Activated T-helper 17 cell treated with anti-CD3 and anti-CD28 coated beads, Interleukin-2, amount 50 U/mL, for 72 hours (primary cell): Measurements from ENCODE around the gene IFI30. TPM values are rescaled to one million over a fixed set of nuclear protein-coding genes. Genes with fewer than 3 reads are reported as not detected.

ENCODE experiments used
- ATAC-seq: fragments of 150-1000 bp; cut with Tn5 transposase; replicated peaks from 2 replicates; pipeline ENCODE4 v1.10.0; 2021; ENCODE audit warnings: mild to moderate bottlenecking, moderate library complexity
- H3K27ac Mint-ChIP-seq: one replicate; pipeline ENCODE4 v1.8.0; 2022; ENCODE audit warnings: mixed read lengths
- H3K27me3 Mint-ChIP-seq: one replicate; pipeline ENCODE4 v1.8.0; 2022; ENCODE audit warnings: mixed read lengths
- H3K36me3 Mint-ChIP-seq: one replicate; pipeline ENCODE4 v1.8.0; 2022; ENCODE audit warnings: low read depth, mild to moderate bottlenecking, mixed read lengths
- H3K4me1 Mint-ChIP-seq: one replicate; pipeline ENCODE4 v1.8.0; 2022; ENCODE audit warnings: mixed read lengths
- H3K4me3 Mint-ChIP-seq: one replicate; pipeline ENCODE4 v1.8.0; 2022; ENCODE audit warnings: mild to moderate bottlenecking, mixed read lengths
- H3K9me3 Mint-ChIP-seq: one replicate; pipeline ENCODE4 v1.8.0; 2022; ENCODE audit warnings: mixed read lengths
- total RNA-seq, 2 donors: library from RNA; stranded (reverse); gene quantifications; one replicate each; pipeline ENCODE4 v1.2.3, GENCODE V29; 2022

Gene IFI30
- total RNA-seq, 2 donors from 2014 or later, result 51.7 to 81.1 TPM

DNA sequence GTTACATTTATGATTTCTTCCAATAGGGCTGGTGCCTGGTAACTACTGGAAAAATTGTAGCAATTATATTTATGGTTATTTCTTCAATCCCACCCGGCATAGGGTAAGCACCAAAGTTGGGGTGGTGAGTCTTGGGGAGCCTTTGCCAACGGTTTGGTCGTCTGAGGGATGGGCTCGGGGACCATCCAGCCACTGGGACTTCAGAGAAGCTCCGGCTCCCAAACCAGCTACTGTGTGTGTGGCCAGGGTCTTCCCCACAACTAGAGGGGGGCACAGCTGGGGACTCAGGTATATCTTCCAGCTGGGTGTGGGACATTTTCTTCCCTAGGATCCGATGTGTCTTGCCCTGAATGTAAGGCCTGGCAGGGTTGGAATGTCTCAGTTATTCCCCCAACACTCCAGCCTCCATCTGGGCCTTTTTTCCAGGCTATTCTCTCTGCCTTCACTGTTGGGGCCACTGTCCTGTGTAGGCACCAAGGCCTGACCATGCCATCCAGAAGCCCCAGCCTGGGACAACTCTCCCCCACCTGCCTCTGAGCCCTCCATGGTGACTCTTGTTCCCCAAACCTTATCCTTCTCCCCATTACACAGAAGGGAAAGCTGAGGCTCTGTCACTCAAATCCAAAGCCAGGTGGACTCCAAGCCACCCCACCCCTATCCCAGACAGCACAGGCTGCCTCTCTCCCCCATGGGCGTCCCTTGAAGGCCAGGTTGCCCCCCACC is 1.1 kb upstream of the IFI30 start:
- ATAC-seq, result no peak
- Mint-ChIP-seq H3K4me1 (no peaks in the 10 kb centered on the region), H3K36me3 (peaks cover 28% of the 10 kb centered on the region), H3K27ac (peak overlapping the region; percentile 89), H3K27me3 (no peaks in the 10 kb centered on the region), H3K9me3 (no peaks in the 10 kb centered on the region), H3K4me3 (peak overlapping the region; percentile 94)

DNA sequence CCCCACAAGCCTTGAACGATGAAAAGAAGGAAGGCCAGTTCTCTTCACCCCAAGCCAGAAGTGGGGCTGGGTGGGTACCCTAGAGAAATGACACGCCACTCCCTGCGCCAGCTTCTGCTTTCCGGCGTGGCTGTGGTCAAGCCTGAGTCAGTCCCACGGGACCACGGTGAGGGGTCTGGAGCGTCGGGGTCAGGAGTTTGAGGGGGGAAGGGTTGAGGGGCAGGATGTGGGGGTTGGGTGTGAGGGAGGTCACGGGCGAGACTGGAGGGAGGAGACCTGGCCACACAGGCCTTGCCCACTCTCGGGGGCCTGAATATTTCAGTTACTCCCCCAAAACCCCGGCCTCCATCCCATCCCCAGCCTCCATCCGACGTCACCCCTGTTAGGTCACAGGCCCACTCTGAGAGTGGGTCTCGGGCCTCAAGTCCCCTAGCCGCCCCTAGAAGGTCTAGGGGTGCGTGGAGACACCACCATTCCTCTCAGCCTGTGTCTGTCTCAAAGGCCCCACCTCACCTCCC is 500 bp upstream of the IFI30 start:
- H3K9me3 Mint-ChIP-seq, result no peaks in the 10 kb centered on the region
- H3K27ac Mint-ChIP-seq, result peak overlapping the region; percentile 89
- no peaks in the 10 kb centered on the region for H3K4me1 Mint-ChIP-seq
- H3K4me3 Mint-ChIP-seq, result peak overlapping the region; percentile 94
- ATAC-seq, result no peak
- peaks cover 29% of the 10 kb centered on the region for H3K36me3 Mint-ChIP-seq
- H3K27me3 Mint-ChIP-seq, result no peaks in the 10 kb centered on the region

DNA sequence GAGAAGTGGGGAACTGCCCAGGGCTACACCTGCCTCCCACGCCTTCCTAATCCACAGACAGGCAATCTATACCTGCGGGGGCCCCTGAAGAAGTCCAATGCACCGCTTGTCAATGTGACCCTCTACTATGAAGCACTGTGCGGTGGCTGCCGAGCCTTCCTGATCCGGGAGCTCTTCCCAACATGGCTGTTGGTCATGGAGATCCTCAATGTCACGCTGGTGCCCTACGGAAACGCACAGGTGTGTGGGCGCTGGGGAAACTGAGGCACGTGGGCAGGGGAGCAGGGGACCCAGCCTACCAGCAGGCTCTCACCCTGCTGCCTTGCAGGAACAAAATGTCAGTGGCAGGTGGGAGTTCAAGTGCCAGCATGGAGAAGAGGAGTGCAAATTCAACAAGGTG is 1.4 kb downstream of the IFI30 start:
- Mint-ChIP-seq H3K4me3 (peak overlapping the region; percentile 94), H3K27ac (no peak overlapping the region), H3K9me3 (no peaks in the 10 kb centered on the region), H3K27me3 (no peaks in the 10 kb centered on the region), H3K4me1 (no peaks in the 10 kb centered on the region), H3K36me3 (peaks cover 28% of the 10 kb centered on the region)
- ATAC-seq, result no peak

DNA sequence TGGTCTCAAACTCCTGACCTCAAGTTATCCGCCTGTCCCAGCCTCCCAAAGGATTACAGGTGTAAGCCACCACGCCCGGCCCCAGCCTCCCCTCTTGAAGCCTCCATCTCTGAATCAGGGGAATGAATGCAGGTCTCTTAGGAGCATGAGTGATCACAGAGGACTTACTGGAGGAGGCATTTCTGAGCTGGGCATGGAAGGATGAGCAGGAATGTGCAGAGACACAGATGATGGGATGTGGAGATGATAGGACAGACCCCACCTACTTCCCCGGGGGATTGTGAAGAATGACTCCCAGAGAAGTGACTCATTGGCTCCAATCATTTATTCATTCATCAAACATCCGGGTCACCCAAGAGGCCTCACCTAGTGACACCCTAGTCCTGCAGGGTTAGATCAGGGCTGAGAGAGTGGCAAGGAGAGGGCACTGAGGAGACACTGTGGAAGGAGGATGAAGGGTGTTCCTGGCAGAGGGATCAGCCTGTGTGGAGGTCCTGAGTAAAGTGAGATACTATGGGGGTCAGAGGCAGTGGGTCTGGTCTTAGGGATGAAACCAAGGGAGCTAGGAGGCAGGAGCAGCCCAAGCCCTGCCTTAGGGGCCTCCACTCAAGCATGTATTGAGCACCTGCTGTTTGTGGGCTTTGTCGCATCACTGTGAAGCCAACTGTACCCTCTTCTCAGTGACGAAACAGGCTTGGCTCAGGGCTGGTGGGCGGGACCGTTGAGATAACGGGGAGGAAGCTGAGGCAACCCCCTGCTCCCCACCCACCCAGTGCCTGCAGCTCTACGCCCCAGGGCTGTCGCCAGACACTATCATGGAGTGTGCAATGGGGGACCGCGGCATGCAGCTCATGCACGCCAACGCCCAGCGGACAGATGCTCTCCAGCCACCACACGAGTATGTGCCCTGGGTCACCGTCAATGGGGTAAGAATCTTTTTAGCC is 3.0 kb downstream of the IFI30 start:
- H3K36me3 Mint-ChIP-seq, result peaks cover 28% of the 10 kb centered on the region
- no peak overlapping the region for H3K27ac Mint-ChIP-seq
- H3K4me1 Mint-ChIP-seq, result no peaks in the 10 kb centered on the region
- H3K27me3 Mint-ChIP-seq, result no peaks in the 10 kb centered on the region
- H3K9me3 Mint-ChIP-seq, result no peaks in the 10 kb centered on the region
- H3K4me3 Mint-ChIP-seq, result no peak overlapping the region
- no peak for ATAC-seq

DNA sequence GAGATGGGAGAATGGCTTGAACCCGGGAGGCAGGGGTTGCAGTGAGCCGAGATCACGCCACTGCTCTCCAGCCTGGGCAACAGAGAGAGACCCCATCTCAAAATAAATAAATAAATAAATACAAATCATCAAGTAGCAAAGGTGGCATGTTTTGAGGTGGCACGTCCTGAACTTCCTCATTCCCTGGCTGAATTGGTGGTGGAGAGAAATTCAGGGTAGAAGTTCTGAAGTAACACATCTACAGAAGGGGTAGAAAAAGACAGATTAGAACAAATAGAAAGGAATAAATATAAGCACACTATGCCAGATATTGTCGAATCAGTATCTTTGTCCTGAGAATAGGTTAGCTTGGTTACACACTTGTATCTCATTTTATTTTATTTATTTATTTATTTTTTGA is 6.3 kb downstream of the IFI30 start:
- H3K4me3 Mint-ChIP-seq, result no peak overlapping the region
- peaks cover 23% of the 10 kb centered on the region for H3K36me3 Mint-ChIP-seq
- no peaks in the 10 kb centered on the region for H3K27me3 Mint-ChIP-seq
- ATAC-seq, result no peak
- H3K4me1 Mint-ChIP-seq, result no peaks in the 10 kb centered on the region
- no peaks in the 10 kb centered on the region for H3K9me3 Mint-ChIP-seq
- H3K27ac Mint-ChIP-seq, result no peak overlapping the region

DNA sequence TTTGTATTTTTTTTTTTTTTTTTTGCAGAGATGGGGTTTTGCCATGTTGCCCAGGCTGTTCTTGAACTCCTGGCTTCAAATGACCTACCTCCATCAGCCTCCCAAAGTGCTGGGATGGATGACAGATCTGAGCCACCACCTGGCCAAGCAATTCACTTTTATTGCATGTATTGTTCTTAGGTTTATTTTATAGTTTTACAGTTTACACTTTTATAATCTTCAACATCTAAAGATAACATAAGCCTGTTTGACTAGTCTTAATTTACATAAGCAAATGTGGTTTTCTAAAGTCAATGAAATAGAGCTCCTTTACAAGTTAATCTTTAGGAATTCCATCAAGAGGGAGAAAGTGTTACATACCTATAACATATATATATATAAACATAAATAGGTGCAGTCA is 9.9 kb downstream of the IFI30 start:
- Mint-ChIP-seq H3K9me3 (no peaks in the 10 kb centered on the region), H3K4me1 (no peaks in the 10 kb centered on the region), H3K36me3 (no peaks in the 10 kb centered on the region), H3K4me3 (no peak overlapping the region), H3K27me3 (peaks cover 3% of the 10 kb centered on the region), H3K27ac (no peak overlapping the region)
- no peak for ATAC-seq

DNA sequence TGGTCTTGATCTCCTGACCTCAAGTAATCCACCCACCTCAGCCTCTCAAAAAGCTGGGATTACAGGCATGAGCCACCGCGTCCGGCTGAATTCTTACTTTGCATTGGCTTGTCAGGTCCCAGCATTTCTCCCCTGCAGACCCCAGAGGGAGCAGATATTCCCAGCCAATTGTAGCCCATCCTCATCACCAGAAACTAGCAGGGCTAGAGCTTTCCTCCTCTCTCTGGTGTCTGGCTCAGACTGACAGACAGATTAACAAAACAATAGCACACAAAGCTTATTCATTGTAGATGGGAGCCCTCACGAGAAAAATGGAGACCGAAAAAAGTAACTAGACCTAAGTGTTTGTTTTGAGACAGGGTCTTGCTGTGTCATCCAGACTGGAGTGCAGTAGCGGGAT is 11.9 kb downstream of the IFI30 start:
- Mint-ChIP-seq H3K27me3 (peaks cover 3% of the 10 kb centered on the region), H3K4me1 (no peaks in the 10 kb centered on the region), H3K27ac (no peak overlapping the region), H3K9me3 (no peaks in the 10 kb centered on the region), H3K4me3 (no peak overlapping the region), H3K36me3 (no peaks in the 10 kb centered on the region)
- ATAC-seq, result no peak

DNA sequence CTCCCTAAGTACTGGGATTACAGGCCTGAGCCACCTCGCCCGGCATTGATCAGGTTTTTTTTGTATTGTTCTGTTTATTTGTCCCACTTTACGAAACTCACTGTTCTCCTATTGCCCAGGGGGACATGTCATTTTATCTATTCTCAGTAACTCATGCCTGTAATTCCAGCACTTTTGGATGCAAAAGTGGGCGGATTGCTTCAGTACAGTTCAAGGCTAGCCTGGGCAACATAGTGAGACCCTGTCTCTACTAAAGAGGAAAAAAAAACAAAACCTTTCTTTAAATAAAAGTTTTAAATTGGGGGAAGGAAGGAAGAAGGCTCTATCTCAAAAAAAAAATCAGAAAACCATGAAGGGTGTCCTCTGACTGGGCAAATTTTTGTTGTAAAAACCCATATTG is 16.7 kb downstream of the IFI30 start:
- Mint-ChIP-seq H3K9me3 (no peaks in the 10 kb centered on the region), H3K27ac (no peak overlapping the region), H3K36me3 (peaks cover 6% of the 10 kb centered on the region), H3K4me1 (peaks cover 8% of the 10 kb centered on the region), H3K27me3 (peaks cover 3% of the 10 kb centered on the region), H3K4me3 (no peak overlapping the region)
- no peak for ATAC-seq

DNA sequence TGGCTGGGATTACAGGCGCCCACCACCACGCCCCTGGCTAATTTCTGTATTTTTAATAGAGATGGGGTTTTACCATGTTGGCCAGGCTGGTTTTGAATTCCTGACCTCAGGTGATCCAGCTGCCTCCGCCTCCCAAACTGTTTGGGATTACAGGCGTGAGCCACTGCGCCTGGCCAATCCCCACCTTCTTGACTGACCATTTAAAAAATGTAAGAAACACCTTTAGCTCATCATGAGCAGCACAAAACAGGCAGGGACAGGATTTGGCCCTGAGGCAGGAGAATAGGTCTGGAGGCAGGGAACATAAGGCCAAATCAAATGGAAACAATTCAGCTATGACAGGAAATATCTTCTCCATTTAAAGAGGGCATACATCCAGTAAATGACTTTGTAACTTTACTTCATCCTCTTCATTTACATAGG is 18.0 kb downstream of the IFI30 start:
- Mint-ChIP-seq H3K4me1 (peaks cover 8% of the 10 kb centered on the region), H3K9me3 (no peaks in the 10 kb centered on the region)
- no peak for ATAC-seq

DNA sequence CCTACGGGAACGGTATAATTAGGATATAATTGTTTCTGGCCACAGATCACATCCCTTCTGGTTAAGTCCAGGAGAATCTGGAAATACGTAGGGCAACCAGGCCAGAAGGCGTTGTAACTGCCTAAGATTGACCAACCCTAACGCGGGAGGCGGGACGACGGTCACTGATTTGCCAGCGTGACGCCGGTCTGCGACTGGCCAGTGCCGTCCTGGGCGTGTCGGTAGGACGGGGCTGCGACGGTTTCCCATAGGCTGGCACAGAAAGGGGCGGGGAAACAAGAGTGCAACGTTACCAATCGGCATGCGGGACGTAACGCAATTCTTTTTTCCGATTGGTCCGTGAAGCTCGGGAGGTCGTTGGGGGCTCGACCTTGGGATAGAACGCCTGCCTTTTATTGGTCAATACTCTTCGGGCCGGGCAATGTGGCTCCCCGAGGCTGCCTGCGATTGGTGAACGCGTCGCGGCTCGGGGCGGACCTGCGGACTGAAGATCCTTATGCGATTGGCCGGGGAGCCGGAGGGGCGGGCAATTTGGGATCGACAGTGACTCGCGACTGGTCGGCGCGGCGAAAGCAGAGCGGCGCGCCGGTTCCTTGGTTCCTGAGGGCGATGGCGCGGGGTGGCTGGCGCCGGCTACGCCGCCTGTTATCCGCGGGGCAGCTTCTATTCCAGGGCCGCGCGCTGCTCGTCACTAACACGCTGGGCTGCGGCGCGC is 19.2 kb downstream of the IFI30 start, which contains the start of gene MPV17L2:
MPV17L2 (plus strand) TSS at position 546 of the 715 bp plus-strand sequence; CDS start at position 610, 64 bp downstream.
- Mint-ChIP-seq H3K4me3 (peak within 1 kb of the TSS; percentile 86), H3K9me3 (no peaks in the 10 kb centered on the region), H3K4me1 (peaks cover 8% of the 10 kb centered on the region), H3K36me3 (peaks cover 12% of the 10 kb centered on the region), H3K27ac (peak within 1 kb of the TSS; percentile 80), H3K27me3 (no peaks in the 10 kb centered on the region)
- ATAC-seq, result peak; percentile 95

More for the DNA sequence above, 18.0 kb downstream of the IFI30 start:
- Mint-ChIP-seq H3K27ac (peak overlapping the region; percentile 80), H3K27me3 (no peaks in the 10 kb centered on the region), H3K36me3 (peaks cover 11% of the 10 kb centered on the region), H3K4me3 (peak overlapping the region; percentile 86)

DNA sequence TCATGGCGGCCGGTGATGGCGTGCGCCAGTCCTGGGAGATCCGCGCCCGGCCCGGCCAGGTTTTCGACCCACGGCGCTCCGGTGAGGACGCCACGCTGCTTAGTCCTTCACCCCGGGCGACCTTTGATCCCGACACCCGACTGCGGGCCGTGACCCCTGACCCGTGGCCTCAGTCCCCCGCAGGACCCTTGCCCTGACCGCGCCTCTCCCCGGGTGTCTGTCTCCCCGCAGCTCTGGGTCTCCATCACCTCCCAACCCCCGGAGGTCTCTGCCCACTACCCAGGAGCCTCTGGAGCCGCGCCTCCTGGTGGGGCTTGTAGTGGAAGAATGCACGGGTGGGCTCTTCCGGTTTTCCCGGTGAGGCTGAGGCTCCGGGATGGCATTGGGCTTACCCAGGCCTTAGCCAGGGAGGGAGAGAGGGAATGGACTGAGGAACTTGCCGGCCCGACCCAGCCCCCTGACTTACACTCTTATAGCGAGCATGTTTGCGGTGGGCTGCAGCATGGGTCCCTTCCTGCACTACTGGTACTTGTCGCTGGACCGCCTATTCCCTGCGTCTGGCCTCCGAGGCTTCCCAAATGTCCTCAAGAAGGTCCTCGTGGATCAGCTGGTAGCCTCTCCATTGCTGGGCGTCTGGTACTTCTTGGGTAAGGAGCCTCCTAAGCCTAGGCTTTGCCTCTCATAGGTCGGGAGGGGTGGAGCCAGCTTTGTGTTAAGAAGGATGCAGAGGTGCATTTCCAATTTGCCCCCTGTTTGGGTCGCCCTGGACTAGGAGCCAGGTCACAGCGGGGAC is 20.0 kb downstream of the IFI30 start:
- Mint-ChIP-seq H3K4me1 (peaks cover 8% of the 10 kb centered on the region), H3K9me3 (no peaks in the 10 kb centered on the region), H3K36me3 (peaks cover 20% of the 10 kb centered on the region), H3K27ac (peak overlapping the region; percentile 80), H3K27me3 (no peaks in the 10 kb centered on the region), H3K4me3 (peak overlapping the region; percentile 86)
- ATAC-seq, result no peak

DNA sequence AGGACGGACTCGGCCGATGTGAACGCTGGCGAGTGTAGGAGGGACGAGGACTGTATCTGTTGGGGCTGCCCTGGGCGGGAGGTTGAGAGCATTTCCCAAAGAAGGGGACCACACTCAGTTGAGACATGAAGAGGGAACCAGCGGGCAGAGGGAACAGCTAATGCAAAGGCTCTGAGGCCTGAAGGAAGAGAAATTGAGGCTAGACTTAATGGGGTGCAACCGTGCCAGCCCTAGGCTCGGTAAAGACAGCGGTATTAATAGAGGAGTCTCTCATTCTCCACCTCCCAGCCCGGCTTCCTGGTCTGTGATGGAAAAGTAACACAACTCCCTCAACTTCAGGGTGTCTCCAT is 20.5 kb downstream of the IFI30 start:
- Mint-ChIP-seq H3K27me3 (no peaks in the 10 kb centered on the region), H3K27ac (peak overlapping the region; percentile 28), H3K36me3 (peaks cover 25% of the 10 kb centered on the region), H3K9me3 (no peaks in the 10 kb centered on the region), H3K4me3 (peak overlapping the region; percentile 86), H3K4me1 (peaks cover 8% of the 10 kb centered on the region)
- ATAC-seq, result no peak

DNA sequence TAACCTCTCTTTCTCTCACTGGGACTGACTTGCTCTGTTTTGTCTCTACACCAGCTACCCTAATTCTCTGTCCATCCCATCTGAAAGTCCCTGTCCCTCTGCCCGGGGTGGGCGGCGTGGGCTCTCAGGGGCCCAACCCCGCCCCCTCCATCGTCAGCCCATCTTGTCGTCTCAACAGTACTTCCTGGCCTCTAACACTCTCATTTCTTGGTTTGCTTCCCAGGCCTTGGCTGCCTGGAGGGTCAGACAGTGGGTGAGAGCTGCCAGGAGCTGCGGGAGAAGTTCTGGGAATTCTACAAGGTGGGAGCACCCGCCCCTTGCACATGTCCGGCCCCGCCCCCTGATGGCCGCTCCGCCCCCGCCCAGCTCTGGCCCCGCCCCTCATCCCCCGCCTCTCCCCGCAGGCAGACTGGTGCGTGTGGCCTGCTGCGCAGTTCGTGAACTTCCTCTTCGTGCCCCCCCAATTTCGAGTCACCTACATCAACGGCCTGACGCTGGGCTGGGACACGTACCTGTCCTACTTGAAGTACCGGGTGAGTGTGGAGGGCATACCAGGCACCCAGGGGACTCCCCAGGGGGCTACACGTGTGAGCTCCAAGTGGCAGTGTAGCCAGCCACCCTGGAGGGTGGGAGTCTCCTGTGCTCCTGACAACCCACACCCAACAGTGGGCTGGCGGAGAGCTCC is 21.1 kb downstream of the IFI30 start:
- H3K4me3 Mint-ChIP-seq, result peak overlapping the region; percentile 86
- peaks cover 8% of the 10 kb centered on the region for H3K4me1 Mint-ChIP-seq
- ATAC-seq, result no peak
- H3K27me3 Mint-ChIP-seq, result no peaks in the 10 kb centered on the region
- H3K36me3 Mint-ChIP-seq, result peaks cover 31% of the 10 kb centered on the region
- no peak overlapping the region for H3K27ac Mint-ChIP-seq
- no peaks in the 10 kb centered on the region for H3K9me3 Mint-ChIP-seq
